Eye (tissue), 1 donor: ENCODE measurements around the gene UBR1.
"Not testable (repeated sequence)": the region's sequence is repeated elsewhere in the genome, so short reads cannot be mapped to it uniquely, and the experiment has no call there.

Experiments used
- DNase-seq: peaks from one replicate; pipeline ENCODE4 v3.0.0-alpha.2; 2015

Gene UBR1

DNA sequence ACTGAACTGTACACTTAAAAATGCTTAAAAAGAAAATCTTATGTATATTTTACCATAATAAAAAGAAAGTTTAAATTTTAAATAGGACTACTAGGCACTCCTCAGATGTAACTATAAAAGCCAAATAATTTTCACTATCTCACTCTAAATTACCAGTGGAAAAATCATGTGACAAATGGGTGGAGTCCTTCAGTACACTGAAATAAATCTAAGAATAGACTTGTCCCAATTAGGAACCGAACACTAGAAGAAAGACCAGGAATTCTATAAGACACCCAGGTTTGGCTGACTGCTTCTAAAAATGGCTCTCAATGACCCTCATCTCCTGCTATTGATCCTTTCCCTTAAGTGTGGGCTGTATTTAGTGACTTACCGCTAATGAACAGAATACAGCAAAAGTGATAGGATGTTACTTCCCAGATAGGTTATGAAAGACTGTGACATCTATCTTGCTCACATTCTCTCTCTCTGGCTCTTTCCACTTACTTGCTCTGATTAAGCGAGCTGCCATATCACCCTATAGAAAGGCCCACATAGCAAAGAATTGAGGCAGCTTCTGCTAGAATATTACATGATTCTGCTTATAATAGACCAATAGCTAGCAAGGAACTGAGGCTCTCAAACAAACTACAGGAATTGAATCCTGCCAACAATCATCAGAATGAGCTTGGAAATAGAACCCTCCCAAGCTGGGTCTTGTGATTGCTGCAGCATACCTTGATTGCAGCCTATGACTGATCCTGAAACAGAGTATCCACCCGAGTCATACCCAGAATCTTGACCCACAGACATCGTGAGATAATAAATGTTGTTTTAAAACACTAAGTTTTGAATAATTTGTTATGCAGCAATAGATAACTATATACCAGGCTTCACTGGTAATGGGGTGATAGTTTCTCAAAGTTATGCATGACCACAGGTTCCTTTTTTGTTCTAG, 202.2 kb downstream of the UBR1 start:
- DNase-seq = no peak

DNA sequence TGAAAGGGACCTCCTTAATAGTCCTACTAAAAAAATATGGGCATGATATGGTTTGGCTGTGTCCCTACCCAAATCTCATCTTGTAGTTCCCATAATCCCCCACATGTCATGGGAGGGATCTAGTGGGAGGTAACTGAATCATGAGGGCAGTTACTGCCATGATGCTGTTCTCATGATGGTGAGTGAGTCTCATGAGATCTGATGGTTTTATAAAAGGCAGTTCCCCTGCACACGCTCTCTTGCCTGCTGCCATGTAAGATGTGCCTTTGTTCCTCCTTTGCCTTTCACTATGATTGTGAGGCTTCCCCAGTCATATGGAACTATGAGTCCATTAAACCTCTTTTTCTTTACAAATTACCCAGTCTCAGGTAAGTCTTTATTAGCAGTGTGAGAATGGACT, 211.9 kb downstream of the UBR1 start:
- DNase-seq = not testable (repeated sequence)
